Liver (tissue), 9 donors: ENCODE measurements around the gene TSPAN5. TPM values are rescaled to one million over a fixed set of nuclear protein-coding genes. Genes with fewer than 3 reads are reported as not detected.

Source experiments
- DNase-seq: peaks from one replicate; pipeline ENCODE4 v3.0.0-alpha.2; 2017; ENCODE audit warnings: low spot score
- H3K27ac ChIP-seq, 2 donors: one replicate each; pipeline ENCODE4 v1.7.0; 2013; ENCODE audit warnings: inconsistent platforms in 2 of 2, low read length in 2 of 2, control low read depth in 1 of 2, low read depth in 1 of 2, mild to moderate bottlenecking in 1 of 2
- H3K27me3 ChIP-seq, 4 donors: one replicate each; pipeline versions ENCODE4 v1.6.1 to v1.7.0; 2013; ENCODE audit warnings: low read length in 3 of 4, inconsistent platforms in 1 of 4, mild to moderate bottlenecking in 1 of 4, moderate library complexity in 1 of 4; ENCODE audit not compliant: control insufficient read depth in 4 of 4, insufficient read depth in 4 of 4
- H3K36me3 ChIP-seq, 4 donors: one replicate each; pipeline versions ENCODE4 v1.6.1 to v1.7.0; 2013; ENCODE audit warnings: low read length in 3 of 4, mild to moderate bottlenecking in 3 of 4, low read depth in 1 of 4, moderate library complexity in 1 of 4; ENCODE audit not compliant: control insufficient read depth in 4 of 4, insufficient read depth in 3 of 4
- H3K4me1 ChIP-seq, 4 donors: one replicate each; pipeline versions ENCODE4 v1.6.1 to v1.7.0; 2013; ENCODE audit warnings: low read length in 3 of 4, mild to moderate bottlenecking in 3 of 4, moderate library complexity in 1 of 4; ENCODE audit not compliant: control insufficient read depth in 4 of 4, insufficient read depth in 4 of 4
- H3K4me3 ChIP-seq, 3 donors: one replicate each; pipeline versions ENCODE4 v1.6.1 to v1.7.0; 2013; ENCODE audit warnings: low read length in 3 of 3, control low read depth in 1 of 3, low read depth in 1 of 3, mild to moderate bottlenecking in 1 of 3
- H3K9ac ChIP-seq, 2 donors: one replicate each; pipeline ENCODE4 v1.7.0; 2013; ENCODE audit warnings: low read length in 2 of 2, mild to moderate bottlenecking in 2 of 2, moderate library complexity in 2 of 2, control low read depth in 1 of 2, low read depth in 1 of 2
- H3K9me3 ChIP-seq, 4 donors: one replicate each; pipeline versions ENCODE4 v1.6.1 to v1.7.0; 2013; ENCODE audit warnings: low read length in 3 of 4; ENCODE audit not compliant: control insufficient read depth in 4 of 4
- ATF3 ChIP-seq: IDR thresholded peaks from 2 replicates; pipeline ENCODE4 v1.6.1; 2016; ENCODE audit warnings: antibody characterized with exemption
- CTCF ChIP-seq: fragments of 150-350 bp; IDR thresholded peaks from 2 replicates; pipeline ENCODE4 v1.5.1; 2017; ENCODE audit warnings: improper control_type of control experiment, low read depth, low read length; ENCODE audit not compliant: missing input control
- EGR1 ChIP-seq, 2 donors: IDR thresholded peaks; 2 replicates each; pipeline ENCODE4 v1.6.1; 2016 to 2018; ENCODE audit warnings: antibody characterized with exemption in 2 of 2, low read depth in 2 of 2
- FOXA1 ChIP-seq: IDR thresholded peaks from 2 replicates; pipeline ENCODE4 v1.6.1; 2016; ENCODE audit warnings: antibody characterized with exemption
- FOXA2 ChIP-seq: IDR thresholded peaks from 2 replicates; pipeline ENCODE4 v1.6.1; 2016; ENCODE audit warnings: antibody characterized with exemption
- GABPA ChIP-seq, 2 donors: IDR thresholded peaks in 1 of 2; conservative IDR thresholded peaks in 1 of 2; 2 replicates each; pipeline ENCODE4 v1.6.1; 2016; ENCODE audit warnings: antibody characterized with exemption in 2 of 2, mild to moderate bottlenecking in 1 of 2, moderate library complexity in 1 of 2
- HNF4A ChIP-seq, 2 donors: conservative IDR thresholded peaks; 2 replicates each; pipeline ENCODE4 v1.6.1; 2016; ENCODE audit warnings: antibody characterized with exemption in 2 of 2, mild to moderate bottlenecking in 2 of 2
- HNF4G ChIP-seq: IDR thresholded peaks from 2 replicates; pipeline ENCODE4 v1.6.1; 2016; ENCODE audit warnings: antibody characterized with exemption
- JUND ChIP-seq, 2 donors: IDR thresholded peaks; 2 replicates each; pipeline ENCODE4 v1.6.1; 2016; ENCODE audit warnings: antibody characterized with exemption in 2 of 2
- MAX ChIP-seq: IDR thresholded peaks from 2 replicates; pipeline ENCODE4 v1.6.1; 2016; ENCODE audit warnings: antibody characterized with exemption
- NR2F2 ChIP-seq: IDR thresholded peaks from 2 replicates; pipeline ENCODE4 v1.6.1; 2016; ENCODE audit warnings: antibody characterized with exemption
- RAD21 ChIP-seq, 2 donors: IDR thresholded peaks; 2 replicates each; pipeline ENCODE4 v1.6.1; 2016; ENCODE audit warnings: antibody characterized with exemption in 2 of 2, mild to moderate bottlenecking in 2 of 2
- RXRA ChIP-seq, 2 donors: IDR thresholded peaks; 2 replicates each; pipeline ENCODE4 v1.6.1; 2017 to 2018; ENCODE audit warnings: antibody characterized with exemption in 2 of 2, mild to moderate bottlenecking in 1 of 2
- SP1 ChIP-seq: IDR thresholded peaks from 2 replicates; pipeline ENCODE4 v1.6.1; 2018; ENCODE audit warnings: antibody characterized with exemption, mild to moderate bottlenecking
- TAF1 ChIP-seq: conservative IDR thresholded peaks from 2 replicates; pipeline ENCODE4 v1.6.1; 2016; ENCODE audit warnings: antibody characterized with exemption, mild to moderate bottlenecking
- YY1 ChIP-seq: IDR thresholded peaks from 2 replicates; pipeline ENCODE4 v1.6.1; 2016; ENCODE audit warnings: antibody characterized with exemption, mild to moderate bottlenecking
- WGBS: extraction: QIAGEN DNeasy Blood & Tissue Kit; methylation state at CpG from one replicate; pipeline ENCODE4 v1.1.7; 2013; 5-methylcytosine and 5-hydroxymethylcytosine counted together
- polyA plus RNA-seq, 2 donors: library from polyadenylated mRNA; stranded (reverse) in 1 of 2; unstranded in 1 of 2; fragments of 200-250 nt in 1 of 2; fragments of >200 nt in 1 of 2; fragmentation: Nextera tagmentation in 1 of 2; extraction: Ambion mirVana in 1 of 2; gene quantifications; one replicate each; pipeline versions ENCODE4 v1.2.1 to v1.2.3, GENCODE V29; 2013 to 2015
- total RNA-seq, 2 donors: library from RNA; depleted of rRNA; stranded (reverse); fragments of >200 nt; gene quantifications; one replicate each; pipeline ENCODE4 v1.2.3, GENCODE V29; 2014
- TF ChIP-seq, protein P1 (sequence below): IDR thresholded peaks from 2 replicates; pipeline ENCODE4 v1.6.1; 2016; ENCODE audit warnings: antibody characterized with exemption, mild to moderate bottlenecking
- TF ChIP-seq, protein P2 (sequence below): IDR thresholded peaks from 2 replicates; pipeline ENCODE4 v1.6.1; 2016; ENCODE audit warnings: antibody characterized with exemption
- donor health status: healthy.
- donor health status: healthy.
- donor health status: healthy.
- donor health status: healthy.
- donor health status: healthy.

The TSPAN5 gene
- total and polyA plus RNA-seq, 4 donors, result 0.36 to 54.0 (median 0.63) TPM

- no peak for TF ChIP-seq NR2F2
- TF ChIP-seq YY1, result no peak
- no peak for TF ChIP-seq FOXA1
- TF ChIP-seq EGR1 (IDR thresholded peaks at IDR 0.05; ENCODE audit: low read depth in 2 of 2), result no peak
- TF ChIP-seq GABPA (IDR thresholded peaks at IDR 0.05 in 1 of 2, conservative IDR thresholded peaks at IDR 0.05 in 1 of 2), result no peak
- TF ChIP-seq TAF1, result no peak
- no peak for TF ChIP-seq ATF3
- no peak for TF ChIP-seq HNF4A (conservative IDR thresholded peaks at IDR 0.05)
- no peak for TF ChIP-seq JUND (IDR thresholded peaks at IDR 0.05)
- no peak for TF ChIP-seq RAD21 (IDR thresholded peaks at IDR 0.05)
- TF ChIP-seq CTCF, result no peak
- no peak for TF ChIP-seq SP1
- TF ChIP-seq MAX, result no peak
- no peak for TF ChIP-seq HNF4G
- TF ChIP-seq, protein P1, sequence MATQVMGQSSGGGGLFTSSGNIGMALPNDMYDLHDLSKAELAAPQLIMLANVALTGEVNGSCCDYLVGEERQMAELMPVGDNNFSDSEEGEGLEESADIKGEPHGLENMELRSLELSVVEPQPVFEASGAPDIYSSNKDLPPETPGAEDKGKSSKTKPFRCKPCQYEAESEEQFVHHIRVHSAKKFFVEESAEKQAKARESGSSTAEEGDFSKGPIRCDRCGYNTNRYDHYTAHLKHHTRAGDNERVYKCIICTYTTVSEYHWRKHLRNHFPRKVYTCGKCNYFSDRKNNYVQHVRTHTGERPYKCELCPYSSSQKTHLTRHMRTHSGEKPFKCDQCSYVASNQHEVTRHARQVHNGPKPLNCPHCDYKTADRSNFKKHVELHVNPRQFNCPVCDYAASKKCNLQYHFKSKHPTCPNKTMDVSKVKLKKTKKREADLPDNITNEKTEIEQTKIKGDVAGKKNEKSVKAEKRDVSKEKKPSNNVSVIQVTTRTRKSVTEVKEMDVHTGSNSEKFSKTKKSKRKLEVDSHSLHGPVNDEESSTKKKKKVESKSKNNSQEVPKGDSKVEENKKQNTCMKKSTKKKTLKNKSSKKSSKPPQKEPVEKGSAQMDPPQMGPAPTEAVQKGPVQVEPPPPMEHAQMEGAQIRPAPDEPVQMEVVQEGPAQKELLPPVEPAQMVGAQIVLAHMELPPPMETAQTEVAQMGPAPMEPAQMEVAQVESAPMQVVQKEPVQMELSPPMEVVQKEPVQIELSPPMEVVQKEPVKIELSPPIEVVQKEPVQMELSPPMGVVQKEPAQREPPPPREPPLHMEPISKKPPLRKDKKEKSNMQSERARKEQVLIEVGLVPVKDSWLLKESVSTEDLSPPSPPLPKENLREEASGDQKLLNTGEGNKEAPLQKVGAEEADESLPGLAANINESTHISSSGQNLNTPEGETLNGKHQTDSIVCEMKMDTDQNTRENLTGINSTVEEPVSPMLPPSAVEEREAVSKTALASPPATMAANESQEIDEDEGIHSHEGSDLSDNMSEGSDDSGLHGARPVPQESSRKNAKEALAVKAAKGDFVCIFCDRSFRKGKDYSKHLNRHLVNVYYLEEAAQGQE, result no peak
- TF ChIP-seq RXRA (IDR thresholded peaks at IDR 0.05), result no peak
- TF ChIP-seq FOXA2, result no peak
- TF ChIP-seq, protein P2, sequence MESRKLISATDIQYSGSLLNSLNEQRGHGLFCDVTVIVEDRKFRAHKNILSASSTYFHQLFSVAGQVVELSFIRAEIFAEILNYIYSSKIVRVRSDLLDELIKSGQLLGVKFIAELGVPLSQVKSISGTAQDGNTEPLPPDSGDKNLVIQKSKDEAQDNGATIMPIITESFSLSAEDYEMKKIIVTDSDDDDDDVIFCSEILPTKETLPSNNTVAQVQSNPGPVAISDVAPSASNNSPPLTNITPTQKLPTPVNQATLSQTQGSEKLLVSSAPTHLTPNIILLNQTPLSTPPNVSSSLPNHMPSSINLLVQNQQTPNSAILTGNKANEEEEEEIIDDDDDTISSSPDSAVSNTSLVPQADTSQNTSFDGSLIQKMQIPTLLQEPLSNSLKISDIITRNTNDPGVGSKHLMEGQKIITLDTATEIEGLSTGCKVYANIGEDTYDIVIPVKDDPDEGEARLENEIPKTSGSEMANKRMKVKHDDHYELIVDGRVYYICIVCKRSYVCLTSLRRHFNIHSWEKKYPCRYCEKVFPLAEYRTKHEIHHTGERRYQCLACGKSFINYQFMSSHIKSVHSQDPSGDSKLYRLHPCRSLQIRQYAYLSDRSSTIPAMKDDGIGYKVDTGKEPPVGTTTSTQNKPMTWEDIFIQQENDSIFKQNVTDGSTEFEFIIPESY, result no peak
- no peaks in the 10 kb centered on the region for H3K27me3 ChIP-seq
- H3K27ac ChIP-seq, result no peak overlapping the region
- DNase-seq, result no peak
- 88% methylated on average over 3 of the region's 3 CpGs for WGBS
- no peak overlapping the region for H3K9ac ChIP-seq
- no peaks in the 10 kb centered on the region for H3K36me3 ChIP-seq
- H3K4me3 ChIP-seq, result no peak overlapping the region
- peaks cover 0 to 4% (median 2%) of the 10 kb centered on the region in 4 donors for H3K4me1 ChIP-seq
- no peaks in the 10 kb centered on the region for H3K9me3 ChIP-seq
Observed at GRCh38 chr4:98482503-98482846, 175.9 kb downstream of the TSPAN5 start.

- Histone ChIP-seq H3K4me1 (peaks cover 0 to 4% (median 2%) of the 10 kb centered on the region in 4 donors), H3K9ac (no peak overlapping the region), H3K27ac (no peak overlapping the region), H3K4me3 (no peak overlapping the region), H3K36me3 (no peaks in the 10 kb centered on the region), H3K9me3 (no peaks in the 10 kb centered on the region), H3K27me3 (no peaks in the 10 kb centered on the region)
- WGBS, result 37% methylated on average over 3 of the region's 3 CpGs
- no peak for DNase-seq
- TF ChIP-seq RXRA (IDR thresholded peaks at IDR 0.05) (peak in 1 of 2 donors; percentile 5), SP1 (no peak), HNF4A (conservative IDR thresholded peaks at IDR 0.05) (peak in 1 of 2 donors; percentile 36), NR2F2 (no peak), FOXA1 (no peak), RAD21 (IDR thresholded peaks at IDR 0.05) (peak in 1 of 2 donors; percentile 13), YY1 (no peak), MAX (no peak), TAF1 (no peak), HNF4G (no peak)
- TF ChIP-seq, protein P1, result no peak
- TF ChIP-seq, protein P2, result no peak
Observed at GRCh38 chr4:98481167-98481566, 177.2 kb downstream of the TSPAN5 start.
